ENCODE data around the gene CISH.

- TF ChIP-seq CTCF (IDR thresholded peaks at IDR 0.05) (no peak), POLR2A (IDR thresholded peaks at IDR 0.05) (no peak), POLR2AphosphoS5 (IDR thresholded peaks at IDR 0.05) (no peak)
These were observed 39.9 kb upstream of the CISH start for GRCh38 chr3:50651445-50651844.
